ENCODE measurements around the gene ECEL1.

Gene ECEL1

DNA sequence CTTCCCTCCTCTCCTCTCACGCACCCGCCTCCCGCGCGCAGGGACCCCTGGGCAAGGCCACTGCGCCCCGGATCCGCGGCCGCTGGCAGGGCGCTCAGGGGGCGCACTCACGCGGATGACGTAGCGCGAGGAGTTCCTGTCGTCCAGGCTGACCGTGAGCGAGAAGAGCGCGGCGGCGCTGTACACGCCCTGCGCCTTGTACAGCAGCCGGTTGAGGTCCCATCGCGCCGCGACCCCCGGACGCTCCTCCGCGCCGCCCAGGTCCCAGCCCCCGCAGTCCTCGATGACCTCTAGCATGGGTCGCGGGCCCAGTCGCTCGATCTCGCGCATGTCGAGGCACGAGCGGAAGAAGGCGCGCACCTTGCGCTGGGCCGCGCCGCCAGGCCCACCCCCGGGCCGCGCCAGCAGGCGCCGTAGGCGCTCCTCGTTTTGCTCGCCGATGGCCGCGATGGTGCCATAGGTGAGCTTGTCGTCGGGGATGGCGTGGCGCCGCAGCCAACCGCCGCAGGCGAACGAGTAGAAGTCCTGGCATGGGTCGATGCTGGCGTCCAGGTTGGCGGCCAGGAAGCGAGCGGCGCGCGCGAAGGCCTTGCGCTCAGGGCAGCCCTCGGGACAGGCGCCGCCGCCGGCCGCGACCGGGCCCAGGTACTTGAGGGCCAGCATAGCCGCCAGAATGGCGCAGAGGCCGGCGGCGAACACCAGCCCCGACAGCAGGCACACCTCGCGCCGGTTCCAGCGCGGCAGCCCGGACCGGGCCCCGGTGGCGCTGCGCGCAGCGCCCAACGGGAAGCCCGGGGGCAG, 1.7 kb downstream of the ECEL1 start:
- in situ Hi-C loops (cut with MboI; ENCODE audit: low sequenced_read_pairs): no loop called here

- in situ Hi-C loops (cut with MboI; ENCODE audit: low sequenced_read_pairs): no loop called here
These were observed 2.3 kb downstream of the ECEL1 start for GRCh38 chr2:232485348-232485756.

DNA sequence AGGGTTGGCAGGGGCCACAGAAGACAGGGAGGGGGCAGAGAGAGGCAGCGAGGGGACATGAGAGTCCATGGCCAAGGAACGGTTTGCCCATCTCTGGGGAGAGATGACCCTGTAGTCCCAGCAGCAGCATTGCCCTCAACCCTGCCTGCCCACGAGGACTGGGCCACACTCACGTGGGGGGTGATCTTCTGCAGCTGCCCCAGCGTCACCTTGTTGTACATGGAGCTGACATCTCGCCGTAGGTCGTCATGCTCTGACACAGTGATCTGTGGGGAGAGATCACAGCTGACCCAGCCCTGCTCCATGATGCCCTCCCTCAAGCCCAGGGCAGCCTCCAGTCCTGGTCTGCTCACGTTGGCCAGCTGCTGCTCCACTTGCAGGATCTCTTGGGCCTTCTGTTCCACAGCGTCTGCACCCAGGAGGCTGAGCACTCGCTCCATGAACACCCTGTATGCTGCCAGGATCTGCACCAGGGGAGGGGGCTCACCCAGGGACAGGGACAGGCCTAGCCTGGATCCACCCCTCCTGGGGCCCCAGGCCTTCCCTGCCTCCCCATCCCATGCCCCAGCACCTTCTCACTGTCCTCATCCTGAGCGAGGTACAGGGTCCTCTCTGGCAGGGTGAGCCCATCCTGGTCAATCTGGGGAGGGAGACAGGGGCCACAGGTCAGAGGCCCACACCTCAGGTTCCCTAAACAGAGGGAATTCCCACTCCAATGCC, 2.8 kb downstream of the ECEL1 start:
- in situ Hi-C loops (cut with MboI; ENCODE audit: low sequenced_read_pairs): no loop called here

DNA sequence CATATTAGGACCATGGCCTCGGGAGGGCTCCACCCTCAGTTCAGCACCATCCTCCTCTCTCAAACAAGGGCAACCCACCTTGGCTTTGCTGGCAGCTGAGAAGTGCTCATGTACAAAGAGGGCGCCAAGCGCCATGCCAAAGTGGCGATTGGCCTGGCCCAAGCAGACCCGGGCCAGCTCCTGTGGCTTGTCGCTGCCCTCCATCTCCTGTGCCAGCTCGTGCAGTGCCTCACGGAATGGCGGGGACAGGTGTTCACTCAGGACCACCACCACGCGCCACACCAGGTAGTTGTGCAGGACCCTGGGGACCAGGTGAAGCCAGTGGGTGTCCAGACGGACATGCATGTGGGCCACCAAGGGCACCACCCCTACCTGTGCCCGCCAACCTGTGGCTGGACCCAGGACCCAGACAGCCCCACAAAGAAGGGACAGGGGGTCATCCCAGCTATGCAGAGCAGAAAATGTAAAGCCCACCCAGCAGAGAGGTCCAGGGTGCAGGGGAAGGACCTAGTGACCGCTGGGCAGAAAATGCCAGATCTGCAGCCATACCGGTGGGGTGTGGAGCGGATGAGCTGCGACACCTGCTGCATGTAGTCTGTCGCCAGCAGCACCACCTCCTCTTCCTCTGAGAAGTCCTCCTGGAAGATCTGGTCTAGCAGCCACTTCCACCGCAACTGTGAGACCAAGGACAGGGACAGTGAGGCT, 3.6 kb downstream of the ECEL1 start:
- in situ Hi-C loops (cut with MboI; ENCODE audit: low sequenced_read_pairs): no loop called here

GRCh38 chr2:232483311-232483922, 4.2 kb downstream of the ECEL1 start:
- in situ Hi-C loops (cut with MboI; ENCODE audit: low sequenced_read_pairs): no loop called here

- in situ Hi-C loops (cut with MboI; ENCODE audit: low sequenced_read_pairs): no loop called here
These were observed 5.1 kb downstream of the ECEL1 start for GRCh38 chr2:232482301-232483238.

GRCh38 chr2:232481322-232482140, 6.1 kb downstream of the ECEL1 start:
- in situ Hi-C loops (cut with MboI; ENCODE audit: low sequenced_read_pairs): no loop called here

- in situ Hi-C loops (cut with MboI; ENCODE audit: low sequenced_read_pairs): no loop called here
These were observed 7.1 kb downstream of the ECEL1 start for GRCh38 chr2:232480201-232481190.

GRCh38 chr2:232479341-232480200, 8.1 kb downstream of the ECEL1 start:
- in situ Hi-C loops (cut with MboI; ENCODE audit: low sequenced_read_pairs): no loop called here

DNA sequence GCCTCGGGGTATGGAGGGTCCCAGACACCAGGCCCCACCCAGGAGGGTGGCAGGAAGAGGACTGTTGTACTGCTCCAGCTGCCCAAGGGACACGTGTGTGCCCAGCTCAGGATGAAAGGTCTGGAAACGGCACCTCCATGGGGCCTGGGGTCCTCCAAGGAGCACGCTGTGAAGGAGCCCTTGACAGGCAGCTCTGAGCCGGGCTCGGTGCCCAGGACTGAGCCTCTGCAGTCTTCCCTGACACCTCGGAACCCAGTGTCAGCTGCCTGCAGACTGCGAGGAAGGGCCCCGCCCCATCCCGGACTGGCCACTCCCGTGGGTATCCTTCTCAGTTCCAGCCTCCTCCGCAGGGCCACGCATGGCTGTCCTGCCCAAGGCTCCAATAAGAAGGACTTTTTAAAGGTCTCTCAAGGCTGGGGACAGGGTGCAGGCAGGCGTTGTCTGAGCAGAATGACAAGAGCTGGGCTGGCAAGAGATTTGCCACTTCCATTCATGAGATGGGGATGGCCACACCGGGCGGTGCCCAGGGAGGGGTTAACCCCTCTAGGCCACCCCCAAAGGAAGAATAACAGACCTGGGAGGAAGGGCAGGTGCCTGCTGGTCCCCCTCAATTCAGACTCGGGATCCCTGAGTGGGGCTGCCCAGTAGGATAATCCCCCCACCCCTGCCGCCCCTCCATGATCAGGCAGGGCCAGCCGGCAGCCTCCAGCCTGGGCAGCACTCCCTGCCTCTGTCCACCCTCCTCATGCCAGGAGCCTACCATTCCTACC, 8.9 kb downstream of the ECEL1 start:
- in situ Hi-C loops (cut with MboI; ENCODE audit: low sequenced_read_pairs): no loop called here

DNA sequence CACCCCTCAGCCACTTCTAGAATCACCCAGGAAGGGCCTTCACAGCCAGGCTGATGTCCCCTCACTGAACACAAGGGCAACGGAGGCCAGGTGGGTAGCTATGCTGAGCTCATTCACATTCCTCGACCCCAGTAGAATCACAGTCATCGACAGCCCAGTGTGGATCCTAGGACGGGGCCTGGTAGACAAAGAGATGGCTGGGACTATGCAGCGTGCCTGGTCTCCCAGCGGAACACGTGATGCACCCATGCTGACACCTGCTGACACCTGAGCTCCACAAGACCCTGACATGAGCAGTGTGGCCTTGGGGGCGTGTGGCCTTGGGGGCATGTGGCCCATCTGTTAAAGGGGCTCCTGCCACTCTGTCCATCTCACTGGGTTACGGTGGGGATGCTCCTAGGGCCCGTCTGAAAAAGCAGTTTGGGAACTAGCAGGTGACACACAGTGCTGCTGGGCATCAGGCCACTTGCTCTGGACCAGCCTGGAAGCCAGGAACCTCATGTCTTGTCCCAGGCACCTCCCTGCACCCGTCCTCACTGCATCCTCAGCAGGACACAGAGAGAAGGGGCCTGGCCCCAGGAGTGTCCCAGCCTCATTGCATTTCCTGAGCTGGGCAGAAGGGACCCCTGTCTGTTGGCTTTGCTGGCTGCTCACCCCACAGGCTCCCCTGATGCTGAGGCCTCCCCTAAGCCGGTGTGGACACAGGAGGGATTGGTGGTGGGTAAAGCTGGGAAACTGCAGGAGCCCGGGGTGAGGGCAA, 9.7 kb downstream of the ECEL1 start:
- in situ Hi-C loops (cut with MboI; ENCODE audit: low sequenced_read_pairs): no loop called here

- in situ Hi-C loops (cut with MboI; ENCODE audit: low sequenced_read_pairs): no loop called here
These were observed 10.8 kb downstream of the ECEL1 start for GRCh38 chr2:232476791-232477190.

- in situ Hi-C loops (cut with MboI; ENCODE audit: low sequenced_read_pairs): no loop called here
These were observed 11.6 kb downstream of the ECEL1 start for GRCh38 chr2:232476045-232476444.

GRCh38 chr2:232473467-232473890, 14.2 kb downstream of the ECEL1 start:
- in situ Hi-C loops (cut with MboI; ENCODE audit: low sequenced_read_pairs): no loop called here

- in situ Hi-C loops (cut with MboI; ENCODE audit: low sequenced_read_pairs): no loop called here
These were observed 21.4 kb downstream of the ECEL1 start for GRCh38 chr2:232466221-232466620.

GRCh38 chr2:232465061-232465460, 22.6 kb downstream of the ECEL1 start:
- in situ Hi-C loops (cut with MboI; ENCODE audit: low sequenced_read_pairs): no loop called here

Measured in HL-60/S4 treated with phorbol 12-myristate 13-acetate at 8.2 ng/mL for 4 days and 3 days (cell line).